Sigmoid colon (tissue), 4 donors: ENCODE data around the gene RDH14.

Experiments used
- CTCF ChIP-seq, 4 experiments: fragments of 450-650 bp in 3 of 4; fragments of 200-600 bp in 1 of 4; IDR thresholded peaks; one replicate each; pipeline ENCODE4 v1.5.1; 2016 to 2019; ENCODE audit warnings: antibody characterized with exemption in 4 of 4, mild to moderate bottlenecking in 3 of 4, moderate library complexity in 2 of 4
- EP300 ChIP-seq, 4 donors: sonication (generic); formaldehyde crosslinking; IDR thresholded peaks; one replicate each; pipeline ENCODE4 v1.6.1; 2017; ENCODE audit warnings: antibody characterized with exemption in 4 of 4
- POLR2A ChIP-seq, 2 donors: fragments of 450-650 bp; IDR thresholded peaks; one replicate each; pipeline ENCODE4 v1.6.1; 2016; ENCODE audit warnings: antibody characterized with exemption in 2 of 2, mild to moderate bottlenecking in 2 of 2, moderate library complexity in 2 of 2
- POLR2AphosphoS5 ChIP-seq, 4 donors: sonication (generic); formaldehyde crosslinking; IDR thresholded peaks; one replicate each; pipeline ENCODE4 v1.6.1; 2017; ENCODE audit warnings: antibody characterized with exemption in 4 of 4

GRCh38 chr2:18580606-18581005 is 20.2 kb upstream of the RDH14 start:
- TF ChIP-seq CTCF (IDR thresholded peaks at IDR 0.05) (no peak), POLR2AphosphoS5 (IDR thresholded peaks at IDR 0.05) (no peak), POLR2A (IDR thresholded peaks at IDR 0.05) (no peak), EP300 (IDR thresholded peaks at IDR 0.05) (no peak)
